ENCODE data around the gene MUC6.

The MUC6 gene

GRCh38 chr11:999009-999408, 37.5 kb downstream of the MUC6 start:
- ATAC-seq = no peak
- no peak for TF ChIP-seq ZFP30 (CRISPR knock-in tag; IDR thresholded peaks at IDR 0.05)
- TF ChIP-seq PATZ1 (CRISPR knock-in tag; IDR thresholded peaks at IDR 0.05; ENCODE audit: borderline replicate concordance) = no peak
- no peak for TF ChIP-seq ESRRG (CRISPR knock-in tag; IDR thresholded peaks at IDR 0.05)
- no peak for TF ChIP-seq CSRNP3 (CRISPR knock-in tag; IDR thresholded peaks at IDR 0.05)
- TF ChIP-seq POU6F1 (CRISPR knock-in tag; IDR thresholded peaks at IDR 0.05; ENCODE audit: borderline replicate concordance, low read depth) = no peak

GRCh38 chr11:997907-998306, 38.6 kb downstream of the MUC6 start:
- no peak for TF ChIP-seq PATZ1 (CRISPR knock-in tag; IDR thresholded peaks at IDR 0.05; ENCODE audit: borderline replicate concordance)
- TF ChIP-seq TSHZ2 (CRISPR knock-in tag; IDR thresholded peaks at IDR 0.05) = no peak
- TF ChIP-seq RARB (CRISPR knock-in tag; IDR thresholded peaks at IDR 0.05) = no peak
- TF ChIP-seq ZFP3 (CRISPR knock-in tag; IDR thresholded peaks at IDR 0.05) = no peak
- TF ChIP-seq ZNF565 (CRISPR knock-in tag; conservative IDR thresholded peaks at IDR 0.05; ENCODE audit: low read depth) = no peak
- TF ChIP-seq OSR1 (CRISPR knock-in tag; IDR thresholded peaks at IDR 0.05) = no peak
- no peak for TF ChIP-seq ZNF70 (CRISPR knock-in tag; IDR thresholded peaks at IDR 0.05)
- no peak for TF ChIP-seq POU6F1 (CRISPR knock-in tag; IDR thresholded peaks at IDR 0.05; ENCODE audit: borderline replicate concordance, low read depth)
- no peak for TF ChIP-seq ZFP30 (CRISPR knock-in tag; IDR thresholded peaks at IDR 0.05)
- TF ChIP-seq CSRNP3 (CRISPR knock-in tag; IDR thresholded peaks at IDR 0.05) = no peak
- no peak for TF ChIP-seq SNAI2 (CRISPR knock-in tag; IDR thresholded peaks at IDR 0.05)
- TF ChIP-seq GLIS3 (CRISPR knock-in tag; IDR thresholded peaks at IDR 0.05) = no peak
- no peak for TF ChIP-seq PPARA (CRISPR knock-in tag; IDR thresholded peaks at IDR 0.05; ENCODE audit: borderline replicate concordance)
- TF ChIP-seq CSDC2 (CRISPR knock-in tag; IDR thresholded peaks at IDR 0.05) = no peak
- no peak for TF ChIP-seq ZNF8 (CRISPR knock-in tag; IDR thresholded peaks at IDR 0.05)
- TF ChIP-seq TCF4 (CRISPR knock-in tag; IDR thresholded peaks at IDR 0.05; ENCODE audit: borderline replicate concordance) = no peak
- no peak for TF ChIP-seq ESRRG (CRISPR knock-in tag; IDR thresholded peaks at IDR 0.05)
- no peak for TF ChIP-seq ZC3H10 (CRISPR knock-in tag; IDR thresholded peaks at IDR 0.05)
- TF ChIP-seq ISL1 (CRISPR knock-in tag; IDR thresholded peaks at IDR 0.05) = no peak
- no peak for TF ChIP-seq BACH2 (CRISPR knock-in tag; IDR thresholded peaks at IDR 0.05; ENCODE audit: borderline replicate concordance)
- no peak for ATAC-seq

Measured in SK-N-SH treated with all-trans-retinoic acid at 6 μM for 48 hours (cell line).